ENCODE results near the gene CYSTM1. TPM values are rescaled to one million over a fixed set of nuclear protein-coding genes. Genes with fewer than 3 reads are reported as not detected.
A peak's percentile ranks its signal among the peaks of the same experiment; 100 is the strongest.

Gene CYSTM1
- total RNA-seq, 4 donors from 2014 or later: 21.0 to 66.4 (median 37.0) TPM

DNA sequence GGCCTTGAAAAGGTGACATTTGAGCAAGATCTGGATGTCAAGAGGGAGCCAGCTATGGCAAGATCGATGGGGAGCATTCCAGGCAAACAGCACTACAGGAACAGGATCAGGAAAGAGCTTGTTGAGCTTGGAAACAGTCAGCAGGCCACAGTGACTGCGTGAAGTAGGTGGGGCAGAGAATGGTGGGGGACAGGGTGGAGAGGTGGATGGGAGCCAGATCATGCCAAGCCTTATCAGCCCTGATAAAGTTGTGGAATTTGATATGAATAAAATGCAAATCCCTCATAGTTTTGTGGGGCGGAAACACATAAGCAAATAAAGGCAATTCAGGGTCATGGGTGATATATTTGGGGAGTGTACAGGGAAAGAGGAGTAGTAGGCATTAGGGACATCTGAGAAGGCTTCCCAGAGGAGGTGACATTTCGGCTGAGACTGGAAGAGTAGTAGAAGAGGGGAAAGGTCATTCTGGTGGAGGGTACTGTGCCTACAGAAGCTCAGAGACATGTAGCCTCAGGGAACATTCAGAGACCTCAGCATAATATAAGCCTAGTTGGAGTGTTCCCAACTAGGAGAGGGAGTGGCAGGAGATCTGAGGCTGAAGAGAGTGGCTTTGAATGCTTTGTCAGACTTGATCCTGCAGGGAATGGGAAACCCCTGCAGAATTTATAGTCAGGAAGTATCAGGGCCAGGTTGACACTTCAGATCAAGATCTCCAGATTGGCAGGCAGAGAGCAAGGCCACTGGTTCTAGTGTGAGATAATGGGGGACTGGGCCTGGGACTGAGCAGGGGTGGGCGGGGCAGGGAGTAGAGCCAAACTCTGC is 9.7 kb upstream of the CYSTM1 start:
- H3K4me1 ChIP-seq: peaks cover 13% of the 10 kb centered on the region
- H3K9me3 ChIP-seq: no peaks in the 10 kb centered on the region
- no peak overlapping the region for H3K27ac ChIP-seq
- no peak overlapping the region for H3K4me3 ChIP-seq
- TF ChIP-seq, protein P1, sequence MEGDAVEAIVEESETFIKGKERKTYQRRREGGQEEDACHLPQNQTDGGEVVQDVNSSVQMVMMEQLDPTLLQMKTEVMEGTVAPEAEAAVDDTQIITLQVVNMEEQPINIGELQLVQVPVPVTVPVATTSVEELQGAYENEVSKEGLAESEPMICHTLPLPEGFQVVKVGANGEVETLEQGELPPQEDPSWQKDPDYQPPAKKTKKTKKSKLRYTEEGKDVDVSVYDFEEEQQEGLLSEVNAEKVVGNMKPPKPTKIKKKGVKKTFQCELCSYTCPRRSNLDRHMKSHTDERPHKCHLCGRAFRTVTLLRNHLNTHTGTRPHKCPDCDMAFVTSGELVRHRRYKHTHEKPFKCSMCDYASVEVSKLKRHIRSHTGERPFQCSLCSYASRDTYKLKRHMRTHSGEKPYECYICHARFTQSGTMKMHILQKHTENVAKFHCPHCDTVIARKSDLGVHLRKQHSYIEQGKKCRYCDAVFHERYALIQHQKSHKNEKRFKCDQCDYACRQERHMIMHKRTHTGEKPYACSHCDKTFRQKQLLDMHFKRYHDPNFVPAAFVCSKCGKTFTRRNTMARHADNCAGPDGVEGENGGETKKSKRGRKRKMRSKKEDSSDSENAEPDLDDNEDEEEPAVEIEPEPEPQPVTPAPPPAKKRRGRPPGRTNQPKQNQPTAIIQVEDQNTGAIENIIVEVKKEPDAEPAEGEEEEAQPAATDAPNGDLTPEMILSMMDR (IDR thresholded peaks at IDR 0.05): no peak
- TF ChIP-seq POLR2AphosphoS5 (IDR thresholded peaks at IDR 0.05) (no peak), EP300 (IDR thresholded peaks at IDR 0.05) (no peak), POLR2A (IDR thresholded peaks at IDR 0.05) (no peak)
- H3K27me3 ChIP-seq: no peaks in the 10 kb centered on the region
- 48% methylated on average over 5 of the region's 5 CpGs for WGBS
- peak in 1 of 2 donors; percentile 16 for DNase-seq (ENCODE audit: low spot score in 2 of 2)
- H3K36me3 ChIP-seq: no peaks in the 10 kb centered on the region

DNA sequence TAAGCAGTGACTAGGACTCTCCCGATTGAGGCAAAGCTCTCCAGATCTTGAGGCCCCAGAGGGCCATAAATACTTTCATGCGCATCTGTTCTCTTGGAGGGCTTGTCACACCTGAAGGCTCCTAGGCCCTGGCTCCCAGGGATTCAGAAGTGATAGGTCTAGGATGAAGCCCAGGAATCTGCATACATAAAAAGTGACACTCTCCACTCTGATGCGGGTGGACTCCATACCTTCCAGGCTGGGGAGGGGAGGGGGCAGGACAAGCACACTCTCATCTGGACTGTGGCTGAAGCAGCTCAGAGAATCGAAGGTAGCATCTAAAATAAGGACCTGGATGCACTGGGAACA is 9.1 kb upstream of the CYSTM1 start:
- H3K4me1 ChIP-seq: peaks cover 13% of the 10 kb centered on the region
- no peak overlapping the region for H3K4me3 ChIP-seq
- TF ChIP-seq POLR2AphosphoS5 (IDR thresholded peaks at IDR 0.05) (no peak), EP300 (IDR thresholded peaks at IDR 0.05) (no peak)
- TF ChIP-seq, protein P1 (IDR thresholded peaks at IDR 0.05): no peak
- no peaks in the 10 kb centered on the region for H3K36me3 ChIP-seq
- DNase-seq (ENCODE audit: low spot score in 2 of 2): peak in 1 of 2 donors; percentile 52
- no peaks in the 10 kb centered on the region for H3K27me3 ChIP-seq
- no peak overlapping the region for H3K27ac ChIP-seq
- no peaks in the 10 kb centered on the region for H3K9me3 ChIP-seq
- WGBS: 50% methylated on average over 4 of the region's 4 CpGs

DNA sequence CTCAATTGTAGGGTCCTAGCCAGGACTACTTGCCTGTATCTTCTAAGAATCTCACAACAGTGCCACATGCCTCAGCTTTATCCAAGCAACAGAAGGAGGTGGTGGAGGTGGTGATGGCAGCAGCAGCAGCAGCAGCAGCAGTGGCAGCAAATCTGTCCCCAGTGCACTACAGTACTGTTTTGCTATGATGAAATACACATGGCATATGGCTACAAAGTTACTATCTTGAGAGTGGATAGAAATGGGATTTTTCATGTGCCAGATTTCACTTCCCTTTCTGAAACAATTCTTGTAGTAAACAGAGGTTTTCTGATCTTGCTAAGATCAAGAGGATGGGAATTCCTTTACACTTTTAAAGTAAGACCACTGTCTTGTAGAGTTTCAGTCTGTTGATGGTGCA is 8.1 kb upstream of the CYSTM1 start:
- no peak for DNase-seq (ENCODE audit: low spot score in 2 of 2)
- Histone ChIP-seq H3K27ac (no peak overlapping the region), H3K27me3 (no peaks in the 10 kb centered on the region), H3K4me3 (no peak overlapping the region), H3K9me3 (no peaks in the 10 kb centered on the region), H3K36me3 (no peaks in the 10 kb centered on the region), H3K4me1 (peaks cover 13% of the 10 kb centered on the region)
- TF ChIP-seq EP300 (IDR thresholded peaks at IDR 0.05) (no peak), POLR2A (IDR thresholded peaks at IDR 0.05) (no peak), POLR2AphosphoS5 (IDR thresholded peaks at IDR 0.05) (no peak)
- TF ChIP-seq, protein P1 (IDR thresholded peaks at IDR 0.05): no peak

DNA sequence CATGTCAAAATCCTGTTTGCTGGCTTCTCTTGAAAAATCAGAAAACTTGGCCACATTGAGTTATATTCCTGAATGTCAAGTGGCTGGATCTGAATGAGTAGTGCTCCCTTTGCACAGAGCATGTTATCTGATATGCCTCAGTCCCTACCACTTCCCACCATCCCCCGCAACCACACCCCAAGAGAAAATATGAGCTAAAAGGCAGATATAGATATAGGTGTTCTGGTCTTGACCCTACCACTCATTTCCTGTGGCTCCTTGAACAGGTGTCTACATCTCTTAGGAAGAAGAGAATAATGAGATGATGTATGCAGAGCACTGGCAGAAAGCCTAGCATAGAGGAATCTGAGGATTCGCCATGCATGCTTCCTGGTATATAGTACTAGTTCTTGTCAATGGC is 6.6 kb upstream of the CYSTM1 start:
- Histone ChIP-seq H3K4me3 (no peak overlapping the region), H3K9me3 (no peaks in the 10 kb centered on the region), H3K4me1 (peaks cover 13% of the 10 kb centered on the region), H3K27me3 (no peaks in the 10 kb centered on the region), H3K27ac (no peak overlapping the region), H3K36me3 (no peaks in the 10 kb centered on the region)
- 94% methylated on average over 2 of the region's 2 CpGs for WGBS
- no peak for TF ChIP-seq POLR2A (IDR thresholded peaks at IDR 0.05)
- TF ChIP-seq EP300 (IDR thresholded peaks at IDR 0.05): no peak
- TF ChIP-seq, protein P1 (IDR thresholded peaks at IDR 0.05): no peak
- TF ChIP-seq POLR2AphosphoS5 (IDR thresholded peaks at IDR 0.05): no peak
- DNase-seq (ENCODE audit: low spot score in 2 of 2): no peak

DNA sequence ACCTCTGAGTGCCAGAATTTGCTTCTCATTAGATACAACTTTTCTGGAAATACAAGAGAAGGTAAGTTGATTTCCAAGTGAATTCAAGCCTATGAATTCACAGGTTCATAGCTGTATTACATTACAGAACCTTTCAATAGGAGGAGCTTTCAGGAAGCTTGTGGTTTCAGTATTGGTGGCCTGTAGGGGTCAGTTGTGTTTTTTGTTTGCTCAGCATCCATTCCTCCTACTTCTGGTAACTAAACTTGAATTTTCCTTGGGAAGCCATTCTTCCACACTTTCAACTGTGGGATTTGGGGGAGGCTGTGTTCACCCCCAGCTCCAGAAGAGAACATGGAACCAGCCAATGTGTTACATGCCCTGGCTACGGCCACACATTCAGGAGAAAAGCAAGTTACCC is 5.6 kb upstream of the CYSTM1 start:
- no peak for DNase-seq (ENCODE audit: low spot score in 2 of 2)
- H3K9me3 ChIP-seq: no peaks in the 10 kb centered on the region
- H3K4me1 ChIP-seq: peaks cover 15% of the 10 kb centered on the region
- no peak overlapping the region for H3K27ac ChIP-seq
- no peaks in the 10 kb centered on the region for H3K27me3 ChIP-seq
- H3K36me3 ChIP-seq: no peaks in the 10 kb centered on the region
- 100% methylated on average over 1 of the region's 1 CpG for WGBS
- H3K4me3 ChIP-seq: no peak overlapping the region
- TF ChIP-seq EP300 (IDR thresholded peaks at IDR 0.05) (no peak), POLR2AphosphoS5 (IDR thresholded peaks at IDR 0.05) (no peak), POLR2A (IDR thresholded peaks at IDR 0.05) (no peak)
- TF ChIP-seq, protein P1 (IDR thresholded peaks at IDR 0.05): no peak

Measured in suprapubic skin (tissue), 4 donors.